Mammary epithelial cell (primary cell): ENCODE measurements around the gene TAS2R39.
"Not testable (repeated sequence)": the region's sequence is repeated elsewhere in the genome, so short reads cannot be mapped to it uniquely, and the experiment has no call there.

Source experiments
- CTCF ChIP-seq, 2 donors: IDR thresholded peaks in 1 of 2; conservative IDR thresholded peaks in 1 of 2; 2 replicates each; pipeline ENCODE4 v1.5.1; 2011 to 2012; ENCODE audit warnings: inconsistent platforms in 2 of 2, low read length in 2 of 2, mild to moderate bottlenecking in 2 of 2, control low read depth in 1 of 2, low read depth in 1 of 2; ENCODE audit not compliant: insufficient read depth in 1 of 2; ENCODE audit errors: extremely low read depth in 1 of 2
- EZH2 ChIP-seq: IDR thresholded peaks from 2 replicates; pipeline ENCODE4 v1.6.1; 2012; ENCODE audit warnings: low read length, inconsistent platforms, borderline replicate concordance

GRCh38 chr7:143213478-143213877, 30.3 kb downstream of the TAS2R39 start:
- not testable (repeated sequence) for TF ChIP-seq CTCF (conservative IDR thresholded peaks at IDR 0.05 in 1 of 2, IDR thresholded peaks at IDR 0.05 in 1 of 2; ENCODE audit: extremely low read depth in 1 of 2, insufficient read depth in 1 of 2, low read depth in 1 of 2, low read length in 2 of 2); EZH2
